Activated CD4-positive, alpha-beta T cell treated with anti-CD3 and anti-CD28 coated beads, Interleukin-2, amount 50 U/mL, for 16 hours (primary cell): ENCODE results near the gene QTRT2.

Source experiments
- DNase-seq: peaks from one replicate; pipeline ENCODE4 v3.0.0-alpha.2; 2020

QTRT2 gene

GRCh38 chr3:114056130-114057010, at the start of gene QTRT2, which contains the start of gene CCDC191:
Gene QTRT2 (plus strand): TSS chr3:114056737. CDS start chr3:114065258, 8,521 bp downstream.
Gene CCDC191 (minus strand): TSS chr3:114056526. CDS start chr3:114056466, 60 bp downstream.
- peak; percentile 99 for DNase-seq

- no peak for DNase-seq
Observed at GRCh38 chr3:114011059-114011797, 45.3 kb upstream of the QTRT2 start.

GRCh38 chr3:114014211-114014610, 42.3 kb upstream of the QTRT2 start:
- DNase-seq, result no peak

- DNase-seq, result no peak
Observed at GRCh38 chr3:114019486-114019885, 37.1 kb upstream of the QTRT2 start.

GRCh38 chr3:114020907-114021306, 35.6 kb upstream of the QTRT2 start:
- peak; percentile 15 for DNase-seq

- no peak for DNase-seq
Observed at GRCh38 chr3:114022145-114022802, 34.3 kb upstream of the QTRT2 start.

- DNase-seq, result no peak
Observed at GRCh38 chr3:114025451-114025850, 31.1 kb upstream of the QTRT2 start.

GRCh38 chr3:114026331-114026730, 30.2 kb upstream of the QTRT2 start:
- no peak for DNase-seq

GRCh38 chr3:114033721-114034120, 22.8 kb upstream of the QTRT2 start:
- no peak for DNase-seq

- no peak for DNase-seq
Observed at GRCh38 chr3:114034211-114034610, 22.3 kb upstream of the QTRT2 start.

- DNase-seq, result no peak
Observed at GRCh38 chr3:114034787-114035545, 21.6 kb upstream of the QTRT2 start.

- DNase-seq, result no peak
Observed at GRCh38 chr3:114035896-114036295, 20.6 kb upstream of the QTRT2 start.

GRCh38 chr3:114043205-114043604, 13.3 kb upstream of the QTRT2 start:
- DNase-seq, result no peak

- no peak for DNase-seq
Observed at GRCh38 chr3:114052216-114052615, 4.3 kb upstream of the QTRT2 start.

- DNase-seq, result no peak
Observed at GRCh38 chr3:114057011-114057347, 442 bp downstream of the QTRT2 start.

- no peak for DNase-seq
Observed at GRCh38 chr3:114058646-114059045, 2.1 kb downstream of the QTRT2 start.

- DNase-seq, result no peak
Observed at GRCh38 chr3:114060906-114061655, 4.5 kb downstream of the QTRT2 start.

GRCh38 chr3:114067804-114068203, 11.3 kb downstream of the QTRT2 start:
- no peak for DNase-seq

- no peak for DNase-seq
Observed at GRCh38 chr3:114068336-114068735, 11.8 kb downstream of the QTRT2 start.

- DNase-seq, result no peak
Observed at GRCh38 chr3:114071786-114072185, 15.2 kb downstream of the QTRT2 start.

GRCh38 chr3:114076711-114077110, 20.2 kb downstream of the QTRT2 start:
- no peak for DNase-seq

GRCh38 chr3:114078126-114078525, 21.6 kb downstream of the QTRT2 start:
- no peak for DNase-seq
